Kidney tubule cell (primary cell): Measurements from ENCODE around the gene NPY.
"Not testable (repeated sequence)": the region's sequence is repeated elsewhere in the genome, so short reads cannot be mapped to it uniquely, and the experiment has no call there.

Experiments used
- DNase-seq: peaks from one replicate; pipeline ENCODE4 v3.0.0-alpha.2; 2018; ENCODE audit warnings: low spot score

The NPY gene

GRCh38 chr7:24283897-24284698 is at the start of gene NPY:
Gene NPY, plus strand, starts transcription at chr7:24284190. Its CDS starts 1,051 bp downstream, at chr7:24285241.
- DNase-seq: no peak

DNA sequence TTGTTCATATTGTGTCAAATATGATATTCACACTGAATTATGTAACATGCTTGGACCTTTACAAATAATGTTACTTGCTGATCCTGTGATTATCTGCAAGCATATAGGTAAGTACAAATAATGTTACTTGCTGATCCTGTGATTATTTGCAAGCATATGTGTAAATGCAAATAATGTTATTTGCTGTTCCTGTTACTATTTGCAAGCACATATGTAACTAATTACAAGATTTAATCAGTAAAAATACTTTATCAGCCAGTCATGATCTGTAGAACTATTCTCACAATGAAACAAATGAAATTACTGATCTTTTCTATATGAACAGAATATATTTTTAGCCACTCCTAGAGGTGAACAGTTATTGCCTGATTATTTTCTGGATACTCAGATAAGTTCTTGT is 44.7 kb upstream of the NPY start:
- DNase-seq: no peak

GRCh38 chr7:24241206-24241605 is 42.8 kb upstream of the NPY start:
- DNase-seq: no peak

DNA sequence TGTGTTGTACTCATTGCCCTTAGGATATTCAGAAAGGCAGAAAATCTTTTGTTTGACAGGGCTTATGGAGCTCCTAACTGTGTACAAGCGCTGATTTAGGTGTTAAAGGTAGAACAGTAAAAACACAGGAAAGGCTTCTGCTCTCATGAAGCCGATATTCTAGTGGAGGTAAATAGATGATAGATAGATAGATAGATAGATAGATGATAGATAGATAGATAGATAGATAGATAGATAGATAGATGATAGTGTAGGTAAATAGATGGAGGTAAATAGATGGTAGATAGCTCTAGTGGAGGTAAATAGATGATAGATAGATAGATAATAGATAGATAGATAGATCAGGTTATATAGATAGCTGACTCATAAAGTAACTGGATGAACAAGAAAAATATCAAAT is 39.4 kb upstream of the NPY start:
- DNase-seq: no peak

DNA sequence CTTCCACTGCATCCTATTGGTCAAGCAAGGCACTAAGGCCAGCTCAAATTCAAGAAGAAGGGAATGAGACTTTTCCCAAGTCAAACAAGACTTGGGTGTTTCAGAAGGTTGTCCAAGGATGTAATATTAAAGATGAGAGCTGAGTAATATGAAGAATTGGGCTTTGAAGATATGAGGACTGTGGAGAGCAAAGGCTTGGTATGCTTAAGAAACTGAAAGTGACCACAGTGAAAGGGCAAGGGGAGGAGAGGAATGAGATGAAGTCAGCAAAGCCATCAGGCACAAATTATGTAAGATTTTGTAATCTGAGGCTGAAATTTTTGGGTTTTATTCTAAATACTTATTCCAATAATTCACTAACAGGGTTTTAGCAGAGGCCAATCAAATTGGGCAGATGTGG is 38.6 kb upstream of the NPY start:
- DNase-seq: no peak

DNA sequence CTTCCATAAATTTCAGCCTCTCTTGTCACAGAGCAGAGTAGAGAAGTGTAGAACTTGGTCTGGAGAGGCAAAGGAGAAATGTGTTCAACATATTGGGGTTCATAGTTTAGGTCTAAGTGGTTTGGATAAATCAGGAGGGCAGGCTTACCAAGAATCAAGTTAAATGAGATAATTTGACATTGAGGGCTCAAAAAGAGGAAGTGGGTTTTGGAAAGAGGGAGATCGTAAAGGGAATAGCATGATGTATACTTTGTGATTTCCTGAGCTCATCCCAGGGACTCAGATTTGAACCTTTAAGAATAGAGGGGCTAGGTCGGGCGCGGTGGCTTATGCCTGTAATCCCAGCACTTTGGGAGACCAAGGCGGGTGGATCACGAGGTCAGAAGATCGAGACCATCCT is 34.7 kb upstream of the NPY start:
- DNase-seq: no peak

GRCh38 chr7:24251568-24251967 is 32.4 kb upstream of the NPY start:
- no peak for DNase-seq

DNA sequence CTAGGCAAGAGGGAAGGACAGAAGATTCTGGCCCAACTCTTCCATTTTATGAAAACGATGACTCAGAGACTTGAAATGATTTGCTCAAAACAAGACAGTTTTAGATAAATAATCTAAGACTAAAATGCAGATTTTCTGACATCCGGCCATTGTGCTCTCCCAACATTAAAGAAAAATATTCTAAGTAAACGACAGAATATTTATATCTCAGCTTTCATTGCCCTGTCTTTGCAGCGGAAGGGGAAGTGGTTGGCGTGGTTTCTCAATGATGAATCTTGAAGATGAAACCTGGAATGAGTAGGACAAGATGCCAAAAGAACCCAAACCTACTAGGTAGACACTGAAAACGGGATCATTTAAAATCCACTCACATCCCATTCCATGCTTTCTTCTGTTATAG is 28.9 kb upstream of the NPY start:
- DNase-seq: no peak

DNA sequence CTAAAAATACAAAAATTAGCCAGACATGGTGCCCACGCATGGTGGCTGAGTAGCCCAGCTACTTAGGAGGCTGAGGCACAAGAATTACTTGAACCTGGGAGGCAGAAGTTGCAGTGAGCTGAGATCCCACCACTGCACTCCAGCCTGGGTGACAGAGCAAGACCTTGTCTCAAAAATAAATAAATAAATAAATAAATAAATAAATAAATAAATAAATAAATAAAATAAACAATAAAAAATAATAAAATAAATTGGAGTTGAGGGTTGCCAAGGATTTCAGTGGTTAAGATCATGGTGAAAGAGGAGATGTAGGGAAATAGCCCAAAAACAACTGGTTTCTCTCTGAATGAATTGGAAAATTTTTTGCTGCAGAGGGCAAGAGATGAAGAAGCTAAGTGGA is 25.7 kb upstream of the NPY start:
- DNase-seq: not testable (repeated sequence)

GRCh38 chr7:24271938-24272337 is 12.1 kb upstream of the NPY start:
- no peak for DNase-seq

DNA sequence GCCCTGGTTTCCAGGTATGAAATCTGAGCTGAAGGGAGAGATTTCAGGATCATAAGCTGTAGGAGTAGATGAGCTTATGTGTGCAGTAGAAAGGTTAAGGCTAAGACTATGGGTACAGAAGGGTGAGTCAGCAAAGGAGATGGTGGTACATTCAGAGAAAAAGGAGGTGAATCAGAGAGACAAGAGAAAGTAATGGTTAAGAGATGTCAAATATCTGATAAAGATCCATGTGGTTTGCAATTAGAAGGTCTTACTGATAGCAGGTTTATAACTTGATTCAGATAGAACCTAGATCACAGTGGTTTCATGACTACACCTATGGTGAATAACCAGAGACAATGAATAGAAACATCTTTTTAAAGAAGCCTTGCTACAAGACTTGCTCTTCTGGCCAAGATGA is 4.5 kb upstream of the NPY start:
- DNase-seq: no peak

DNA sequence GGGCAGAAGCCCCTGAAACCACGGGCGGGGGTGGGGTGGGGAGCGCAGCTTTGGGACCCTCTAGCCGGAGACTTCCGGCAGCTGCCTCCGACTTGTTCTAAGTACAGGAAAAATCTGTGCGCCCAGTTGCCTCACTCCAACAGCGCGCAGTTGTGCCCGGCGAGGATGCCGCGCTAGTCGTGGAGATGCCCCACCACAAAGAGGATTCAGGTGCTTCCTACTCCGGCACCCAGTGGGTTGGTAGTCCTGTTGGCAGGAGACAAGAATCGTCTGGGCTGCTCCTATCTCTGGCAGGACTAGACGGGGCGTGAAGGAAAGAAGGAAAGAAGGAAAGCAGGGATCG is 465 bp upstream of the NPY start:
- no peak for DNase-seq

DNA sequence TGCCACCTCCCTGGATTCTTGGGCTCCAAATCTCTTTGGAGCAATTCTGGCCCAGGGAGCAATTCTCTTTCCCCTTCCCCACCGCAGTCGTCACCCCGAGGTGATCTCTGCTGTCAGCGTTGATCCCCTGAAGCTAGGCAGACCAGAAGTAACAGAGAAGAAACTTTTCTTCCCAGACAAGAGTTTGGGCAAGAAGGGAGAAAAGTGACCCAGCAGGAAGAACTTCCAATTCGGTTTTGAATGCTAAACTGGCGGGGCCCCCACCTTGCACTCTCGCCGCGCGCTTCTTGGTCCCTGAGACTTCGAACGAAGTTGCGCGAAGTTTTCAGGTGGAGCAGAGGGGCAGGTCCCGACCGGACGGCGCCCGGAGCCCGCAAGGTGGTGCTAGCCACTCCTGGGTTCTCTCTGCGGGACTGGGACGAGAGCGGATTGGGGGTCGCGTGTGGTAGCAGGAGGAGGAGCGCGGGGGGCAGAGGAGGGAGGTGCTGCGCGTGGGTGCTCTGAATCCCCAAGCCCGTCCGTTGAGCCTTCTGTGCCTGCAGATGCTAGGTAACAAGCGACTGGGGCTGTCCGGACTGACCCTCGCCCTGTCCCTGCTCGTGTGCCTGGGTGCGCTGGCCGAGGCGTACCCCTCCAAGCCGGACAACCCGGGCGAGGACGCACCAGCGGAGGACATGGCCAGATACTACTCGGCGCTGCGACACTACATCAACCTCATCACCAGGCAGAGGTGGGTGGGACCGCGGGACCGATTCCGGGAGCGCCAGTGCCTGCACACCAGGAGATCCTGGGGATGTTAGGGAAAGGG is 913 bp downstream of the NPY start:
- no peak for DNase-seq

- DNase-seq: peak; percentile 82
Observed at GRCh38 chr7:24290004-24290641, 6.1 kb downstream of the NPY start.

- DNase-seq: no peak
Observed at GRCh38 chr7:24291271-24291670, 7.3 kb downstream of the NPY start.

- DNase-seq: no peak
Observed at GRCh38 chr7:24297362-24297761, 13.4 kb downstream of the NPY start.

DNA sequence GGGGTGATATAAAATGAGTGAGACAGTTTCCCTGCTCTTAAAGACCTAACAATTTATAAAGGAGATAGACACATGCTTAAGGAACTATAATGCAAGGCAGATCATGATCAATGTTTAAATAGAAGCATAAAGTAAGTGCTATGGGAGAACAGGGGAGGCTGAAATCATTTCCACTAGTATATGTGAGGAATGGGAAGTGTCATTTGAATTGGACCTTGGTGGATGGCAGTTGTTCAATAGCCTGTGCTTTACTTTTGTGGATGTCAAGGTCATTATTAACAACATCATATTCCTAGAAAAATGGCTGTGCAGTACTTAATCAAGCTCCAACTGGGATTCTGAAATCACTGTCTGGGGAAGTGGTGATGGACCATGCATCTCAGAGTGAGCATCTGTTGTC is 14.7 kb downstream of the NPY start:
- DNase-seq: no peak

DNA sequence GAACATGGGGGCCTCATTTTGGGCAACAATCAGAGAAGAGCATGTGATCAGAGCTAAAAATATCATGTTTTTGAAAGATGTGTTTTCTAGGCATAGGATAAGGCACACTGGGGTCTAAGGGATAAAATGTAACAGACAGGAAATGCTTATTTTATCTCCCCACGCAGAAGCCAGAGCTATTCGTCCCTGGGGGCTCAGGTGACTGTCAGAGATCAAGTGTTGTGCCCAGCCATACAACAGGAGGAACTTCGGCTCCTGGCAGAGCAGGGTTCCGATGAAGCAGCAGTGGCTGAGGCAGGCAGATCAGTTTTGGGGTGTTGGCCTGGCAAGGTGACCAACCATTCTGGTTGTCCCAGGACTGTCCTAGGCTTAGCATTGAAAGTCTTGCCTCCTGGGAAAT is 15.2 kb downstream of the NPY start:
- no peak for DNase-seq

- no peak for DNase-seq
Observed at GRCh38 chr7:24301703-24302102, 17.7 kb downstream of the NPY start.

GRCh38 chr7:24304494-24305095 is 20.6 kb downstream of the NPY start:
- no peak for DNase-seq

DNA sequence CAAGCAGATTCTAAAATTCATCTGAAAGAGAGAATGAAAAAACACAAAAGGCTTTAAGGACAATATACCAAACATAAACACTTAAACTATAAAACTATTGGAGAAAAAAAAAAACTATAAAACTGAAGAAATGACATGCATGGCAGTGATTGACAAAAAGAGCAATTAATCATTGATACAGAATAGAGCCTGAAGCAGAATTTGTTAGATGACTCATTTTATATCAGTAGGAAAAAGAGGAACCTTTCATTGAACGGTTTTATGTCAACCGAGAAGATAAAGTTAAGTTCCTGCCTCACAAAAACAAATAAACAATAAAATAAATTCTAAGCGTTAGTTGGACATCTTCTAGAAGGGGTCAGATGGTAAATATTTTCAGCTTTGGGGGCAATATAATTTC is 23.3 kb downstream of the NPY start:
- DNase-seq: no peak

DNA sequence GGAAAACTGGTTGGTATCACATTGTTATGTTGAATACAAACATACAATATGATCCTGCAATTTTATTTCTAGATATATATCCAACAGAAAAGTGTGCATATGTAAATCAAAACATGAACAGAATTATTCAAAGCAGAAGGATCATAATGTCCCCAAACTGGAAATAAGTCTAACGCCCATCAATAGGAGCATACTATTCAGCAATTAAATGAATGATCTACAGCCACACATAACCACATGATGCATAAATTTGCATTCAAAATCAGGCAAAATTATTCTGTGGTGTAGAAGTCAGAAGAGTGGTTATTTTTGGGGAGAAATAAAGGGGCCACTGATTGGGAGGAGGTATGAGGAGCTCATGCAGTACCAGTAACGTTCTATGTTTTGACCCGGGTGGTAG is 28.6 kb downstream of the NPY start:
- no peak for DNase-seq

DNA sequence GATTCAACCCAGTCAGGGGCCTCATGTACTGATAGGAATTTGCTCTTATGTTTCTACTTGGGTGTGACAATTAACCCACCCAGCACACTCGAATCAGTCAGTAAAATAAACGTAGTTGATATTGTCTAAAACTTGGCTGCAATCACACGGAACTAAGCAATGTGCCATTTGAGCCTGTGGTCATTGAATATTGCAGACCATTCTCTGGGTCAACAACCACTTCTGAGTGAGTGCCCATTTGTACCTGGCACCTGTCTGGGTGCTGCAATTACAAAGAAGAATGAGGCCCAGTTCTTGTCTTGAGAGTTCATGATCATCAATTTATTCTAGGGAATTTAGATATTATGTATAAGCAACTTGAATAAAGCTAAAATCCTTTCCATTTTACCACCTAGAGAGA is 29.8 kb downstream of the NPY start:
- no peak for DNase-seq
